ENCODE results near the gene HAGH.

- no peak for TF ChIP-seq POLR2A (IDR thresholded peaks at IDR 0.05)
- TF ChIP-seq, protein P1, sequence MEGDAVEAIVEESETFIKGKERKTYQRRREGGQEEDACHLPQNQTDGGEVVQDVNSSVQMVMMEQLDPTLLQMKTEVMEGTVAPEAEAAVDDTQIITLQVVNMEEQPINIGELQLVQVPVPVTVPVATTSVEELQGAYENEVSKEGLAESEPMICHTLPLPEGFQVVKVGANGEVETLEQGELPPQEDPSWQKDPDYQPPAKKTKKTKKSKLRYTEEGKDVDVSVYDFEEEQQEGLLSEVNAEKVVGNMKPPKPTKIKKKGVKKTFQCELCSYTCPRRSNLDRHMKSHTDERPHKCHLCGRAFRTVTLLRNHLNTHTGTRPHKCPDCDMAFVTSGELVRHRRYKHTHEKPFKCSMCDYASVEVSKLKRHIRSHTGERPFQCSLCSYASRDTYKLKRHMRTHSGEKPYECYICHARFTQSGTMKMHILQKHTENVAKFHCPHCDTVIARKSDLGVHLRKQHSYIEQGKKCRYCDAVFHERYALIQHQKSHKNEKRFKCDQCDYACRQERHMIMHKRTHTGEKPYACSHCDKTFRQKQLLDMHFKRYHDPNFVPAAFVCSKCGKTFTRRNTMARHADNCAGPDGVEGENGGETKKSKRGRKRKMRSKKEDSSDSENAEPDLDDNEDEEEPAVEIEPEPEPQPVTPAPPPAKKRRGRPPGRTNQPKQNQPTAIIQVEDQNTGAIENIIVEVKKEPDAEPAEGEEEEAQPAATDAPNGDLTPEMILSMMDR (IDR thresholded peaks at IDR 0.05): no peak
These were observed 60.4 kb downstream of the HAGH start for GRCh38 chr16:1766231-1766630.
